ENCODE results near the gene CAMTA1.

DNA sequence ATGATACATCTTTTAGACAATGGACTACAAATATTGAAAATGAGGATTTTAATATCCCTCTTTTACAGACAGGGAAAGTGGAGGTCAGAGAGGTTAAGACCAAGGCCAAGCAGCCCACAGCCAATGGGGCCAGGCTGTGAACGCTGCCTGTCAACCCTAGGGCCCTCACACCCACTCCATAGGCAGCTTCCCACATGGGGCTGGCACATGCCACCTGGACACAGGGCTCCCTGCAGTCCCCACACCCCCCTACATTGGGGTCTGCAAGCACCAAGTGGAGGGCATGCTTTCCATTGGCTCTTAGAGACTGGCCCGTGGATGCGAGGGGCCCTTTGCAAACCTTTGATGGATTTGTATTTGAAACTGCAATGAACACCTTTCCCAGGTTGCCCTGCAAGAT lies 637.3 kb downstream of the CAMTA1 start:
- TF ChIP-seq, protein P1, sequence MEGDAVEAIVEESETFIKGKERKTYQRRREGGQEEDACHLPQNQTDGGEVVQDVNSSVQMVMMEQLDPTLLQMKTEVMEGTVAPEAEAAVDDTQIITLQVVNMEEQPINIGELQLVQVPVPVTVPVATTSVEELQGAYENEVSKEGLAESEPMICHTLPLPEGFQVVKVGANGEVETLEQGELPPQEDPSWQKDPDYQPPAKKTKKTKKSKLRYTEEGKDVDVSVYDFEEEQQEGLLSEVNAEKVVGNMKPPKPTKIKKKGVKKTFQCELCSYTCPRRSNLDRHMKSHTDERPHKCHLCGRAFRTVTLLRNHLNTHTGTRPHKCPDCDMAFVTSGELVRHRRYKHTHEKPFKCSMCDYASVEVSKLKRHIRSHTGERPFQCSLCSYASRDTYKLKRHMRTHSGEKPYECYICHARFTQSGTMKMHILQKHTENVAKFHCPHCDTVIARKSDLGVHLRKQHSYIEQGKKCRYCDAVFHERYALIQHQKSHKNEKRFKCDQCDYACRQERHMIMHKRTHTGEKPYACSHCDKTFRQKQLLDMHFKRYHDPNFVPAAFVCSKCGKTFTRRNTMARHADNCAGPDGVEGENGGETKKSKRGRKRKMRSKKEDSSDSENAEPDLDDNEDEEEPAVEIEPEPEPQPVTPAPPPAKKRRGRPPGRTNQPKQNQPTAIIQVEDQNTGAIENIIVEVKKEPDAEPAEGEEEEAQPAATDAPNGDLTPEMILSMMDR (IDR thresholded peaks at IDR 0.05), result no peak
- TF ChIP-seq POLR2AphosphoS5 (IDR thresholded peaks at IDR 0.05; ENCODE audit: low read depth, low read length), result no peak
